Measurements from ENCODE around the gene NPAS2.

NPAS2 gene

GRCh38 chr2:100968146-100969145 is 148.5 kb downstream of the NPAS2 start:
- no peak for DNase-seq (ENCODE audit: low read depth in 2 of 2)

GRCh38 chr2:100969998-100970397 is 150.1 kb downstream of the NPAS2 start:
- DNase-seq (ENCODE audit: low read depth in 2 of 2): no peak

- DNase-seq (ENCODE audit: low read depth in 2 of 2): no peak
These were observed 151.3 kb downstream of the NPAS2 start for GRCh38 chr2:100971221-100971620.

GRCh38 chr2:100972452-100972851 is 152.5 kb downstream of the NPAS2 start:
- no peak for DNase-seq (ENCODE audit: low read depth in 2 of 2)

- no peak for DNase-seq (ENCODE audit: low read depth in 2 of 2)
These were observed 155.0 kb downstream of the NPAS2 start for GRCh38 chr2:100974712-100975520.

GRCh38 chr2:100975521-100975785 is 155.5 kb downstream of the NPAS2 start:
- DNase-seq (ENCODE audit: low read depth in 2 of 2): no peak

GRCh38 chr2:100976061-100976460 is 156.1 kb downstream of the NPAS2 start:
- DNase-seq (ENCODE audit: low read depth in 2 of 2): no peak

- no peak for DNase-seq (ENCODE audit: low read depth in 2 of 2)
These were observed 156.9 kb downstream of the NPAS2 start for GRCh38 chr2:100976645-100977391.

GRCh38 chr2:100977511-100977910 is 157.6 kb downstream of the NPAS2 start:
- DNase-seq (ENCODE audit: low read depth in 2 of 2): no peak

GRCh38 chr2:100978582-100979191 is 158.7 kb downstream of the NPAS2 start:
- DNase-seq (ENCODE audit: low read depth in 2 of 2): no peak

GRCh38 chr2:100980046-100980445 is 160.1 kb downstream of the NPAS2 start:
- DNase-seq (ENCODE audit: low read depth in 2 of 2): no peak

- no peak for DNase-seq (ENCODE audit: low read depth in 2 of 2)
These were observed 161.1 kb downstream of the NPAS2 start for GRCh38 chr2:100981011-100981410.

- DNase-seq (ENCODE audit: low read depth in 2 of 2): no peak
These were observed 162.5 kb downstream of the NPAS2 start for GRCh38 chr2:100982431-100982861.

- no peak for DNase-seq (ENCODE audit: low read depth in 2 of 2)
These were observed 163.3 kb downstream of the NPAS2 start for GRCh38 chr2:100983201-100983600.

- no peak for DNase-seq (ENCODE audit: low read depth in 2 of 2)
These were observed 163.9 kb downstream of the NPAS2 start for GRCh38 chr2:100983684-100984310.

- peak; percentile 40 to 50 for DNase-seq (ENCODE audit: low read depth in 2 of 2)
These were observed 165.0 kb downstream of the NPAS2 start for GRCh38 chr2:100984892-100985307.

GRCh38 chr2:100986157-100986556 is 166.2 kb downstream of the NPAS2 start:
- no peak for DNase-seq (ENCODE audit: low read depth in 2 of 2)

- DNase-seq (ENCODE audit: low read depth in 2 of 2): no peak
These were observed 167.6 kb downstream of the NPAS2 start for GRCh38 chr2:100987536-100987935.

- no peak for DNase-seq (ENCODE audit: low read depth in 2 of 2)
These were observed 168.0 kb downstream of the NPAS2 start for GRCh38 chr2:100987974-100988373.

GRCh38 chr2:100988630-100989417 is 168.9 kb downstream of the NPAS2 start:
- DNase-seq (ENCODE audit: low read depth in 2 of 2): no peak
